Hindlimb muscle (tissue), 1 donor: ENCODE results near the gene CAMK4. TPM values are rescaled to one million over a fixed set of nuclear protein-coding genes. Genes with fewer than 3 reads are reported as not detected.
A peak's percentile ranks its signal among the peaks of the same experiment; 100 is the strongest.
"Not testable (repeated sequence)": the region's sequence is repeated elsewhere in the genome, so short reads cannot be mapped to it uniquely, and the experiment has no call there.

Experiments used
- DNase-seq: peaks from one replicate; pipeline ENCODE4 v3.0.0-alpha.2; 2013
- polyA plus RNA-seq: library from polyadenylated mRNA; unstranded; fragments of 120-200 nt; gene quantifications from one replicate; pipeline ENCODE4 v1.2.1, GENCODE V29; 2013; ENCODE audit not compliant: insufficient read length

The CAMK4 gene
- polyA plus RNA-seq, 1 donor: 6.1 TPM

- no peak for DNase-seq
Measured at GRCh38 chr5:111385970-111386831, 162.0 kb downstream of the CAMK4 start.

GRCh38 chr5:111386832-111387162, 162.6 kb downstream of the CAMK4 start:
- no peak for DNase-seq

GRCh38 chr5:111387361-111387760, 163.2 kb downstream of the CAMK4 start:
- DNase-seq: peak; percentile 26

DNA sequence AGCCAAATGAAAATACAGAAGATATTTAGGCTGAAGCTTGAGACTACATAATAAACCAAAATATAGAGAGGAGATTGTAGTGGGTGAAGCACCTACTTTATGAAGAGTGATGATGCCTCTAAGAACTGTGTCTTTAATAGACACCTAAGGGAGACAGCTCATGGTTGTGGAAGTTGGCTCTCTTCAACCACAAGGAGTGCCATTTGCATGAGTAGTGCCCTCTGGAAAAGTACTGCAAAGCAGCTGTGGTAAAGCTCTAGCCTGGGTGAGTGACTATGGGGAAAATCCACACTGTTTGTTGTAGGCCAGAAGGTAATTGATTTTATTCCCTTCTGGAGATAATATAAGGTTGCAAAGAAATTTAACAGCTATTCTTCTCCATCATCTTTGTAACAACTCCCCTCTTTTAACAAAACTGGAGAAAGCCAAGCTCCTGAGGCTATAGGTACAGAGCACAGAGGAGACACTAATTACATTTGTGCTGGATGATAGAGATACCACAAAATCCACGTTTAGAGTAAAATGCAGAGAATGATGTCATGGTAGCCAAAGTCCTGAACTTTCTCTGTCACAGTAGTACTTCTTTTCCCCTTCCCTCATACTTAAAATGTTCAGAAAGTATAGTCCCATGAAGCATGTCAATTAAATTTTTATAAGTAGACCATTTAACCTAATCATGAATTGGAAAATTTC, 165.4 kb downstream of the CAMK4 start:
- no peak for DNase-seq

GRCh38 chr5:111392181-111392580, 168.0 kb downstream of the CAMK4 start:
- DNase-seq: no peak

DNA sequence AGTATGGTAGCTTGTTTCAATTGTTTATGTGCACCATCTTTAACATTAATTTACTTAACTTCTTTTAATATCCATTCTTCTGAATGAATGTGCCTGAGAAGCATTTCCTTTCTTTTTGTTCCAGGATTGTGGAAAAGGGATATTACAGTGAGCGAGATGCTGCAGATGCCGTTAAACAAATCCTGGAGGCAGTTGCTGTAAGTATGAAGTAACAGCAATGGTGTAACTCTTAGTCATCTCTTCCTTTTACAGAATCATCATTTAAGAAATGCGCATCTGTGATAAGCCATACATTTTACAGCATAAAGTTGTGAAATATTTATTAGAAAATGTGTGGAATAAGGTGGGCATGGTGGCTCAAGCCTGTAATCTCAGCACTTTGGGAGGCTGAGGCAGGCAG, 170.4 kb downstream of the CAMK4 start:
- DNase-seq: no peak

DNA sequence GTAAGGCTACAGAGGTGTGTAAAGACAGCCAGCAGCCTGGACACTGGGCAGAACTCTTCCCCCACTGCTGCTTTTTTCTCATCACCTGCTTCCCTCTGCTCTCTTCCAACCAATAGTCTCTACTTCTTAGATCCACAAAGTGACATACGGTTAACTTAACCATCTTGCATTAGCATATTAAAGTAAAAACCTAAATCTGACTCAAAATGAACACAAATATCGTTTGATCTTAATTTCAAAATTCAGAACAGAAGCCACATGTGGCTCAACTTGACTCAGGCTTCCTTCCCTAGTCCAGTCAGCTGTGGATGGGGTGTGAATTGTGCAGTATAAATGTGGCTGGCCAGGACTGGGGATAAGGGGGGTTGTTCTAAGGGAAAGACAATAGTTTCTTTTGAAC, 173.8 kb downstream of the CAMK4 start:
- DNase-seq: no peak

- DNase-seq: no peak
Measured at GRCh38 chr5:111399113-111399512, 174.9 kb downstream of the CAMK4 start.

DNA sequence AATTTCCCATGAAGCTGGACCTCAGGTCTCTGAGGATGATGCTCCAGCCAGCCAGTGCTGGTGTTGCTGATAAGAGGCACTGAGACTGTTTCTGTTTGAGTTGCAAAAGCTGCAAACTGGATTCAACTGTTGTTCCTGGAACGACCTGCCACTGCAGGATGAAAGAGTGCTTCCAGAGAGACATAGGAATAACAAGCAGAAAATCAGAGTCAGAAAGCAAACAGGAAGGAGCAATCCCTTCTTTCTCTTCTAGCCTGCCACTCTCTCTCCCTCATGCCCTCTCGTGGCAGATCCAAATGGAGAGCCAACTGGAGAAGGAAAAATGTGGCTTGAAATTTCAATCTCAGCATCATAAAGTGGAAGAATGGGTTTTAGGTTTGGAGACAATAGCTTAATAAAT, 177.7 kb downstream of the CAMK4 start:
- DNase-seq: no peak

DNA sequence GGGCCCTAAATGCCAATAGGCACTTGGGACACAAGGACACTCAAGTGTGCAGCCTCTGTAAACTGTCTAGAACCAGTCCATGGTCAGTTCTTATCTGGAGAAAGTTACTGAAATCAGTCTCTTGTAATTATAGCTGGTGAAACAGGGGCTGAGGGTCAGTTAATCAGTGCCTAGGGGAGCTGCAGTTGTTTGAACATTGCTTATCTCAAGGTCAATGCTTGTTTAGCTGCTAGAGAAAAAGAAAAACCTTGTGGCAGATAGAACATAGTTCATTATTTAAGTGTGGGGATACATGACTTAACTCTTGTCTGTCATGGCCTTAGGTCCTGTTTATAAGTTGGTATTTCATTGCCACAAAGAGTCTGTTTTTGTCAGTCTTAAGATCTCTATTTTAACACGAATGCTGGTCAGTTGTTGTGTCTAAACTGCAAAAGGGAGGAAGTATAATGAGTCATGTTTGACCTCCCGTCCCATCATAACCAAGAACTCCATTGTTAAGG, 180.1 kb downstream of the CAMK4 start:
- no peak for DNase-seq

DNA sequence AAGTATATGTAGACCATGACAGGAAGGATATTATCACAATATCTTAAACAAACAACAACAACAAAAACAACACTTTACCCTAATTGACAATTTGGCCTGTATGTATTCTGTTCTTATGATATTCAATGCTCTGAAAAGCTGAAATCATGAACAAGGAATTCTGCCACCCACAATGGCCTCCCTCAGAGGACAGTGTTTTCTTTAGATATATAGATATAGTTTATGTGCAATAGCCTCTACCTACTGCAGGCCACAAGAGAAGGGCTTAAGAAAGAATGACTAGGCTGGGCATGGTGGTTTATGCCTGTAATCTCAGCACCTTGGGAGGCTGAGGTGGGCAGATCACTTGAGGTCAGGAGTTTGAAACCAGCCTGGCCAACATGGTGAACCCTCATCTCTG, 183.4 kb downstream of the CAMK4 start:
- no peak for DNase-seq

DNA sequence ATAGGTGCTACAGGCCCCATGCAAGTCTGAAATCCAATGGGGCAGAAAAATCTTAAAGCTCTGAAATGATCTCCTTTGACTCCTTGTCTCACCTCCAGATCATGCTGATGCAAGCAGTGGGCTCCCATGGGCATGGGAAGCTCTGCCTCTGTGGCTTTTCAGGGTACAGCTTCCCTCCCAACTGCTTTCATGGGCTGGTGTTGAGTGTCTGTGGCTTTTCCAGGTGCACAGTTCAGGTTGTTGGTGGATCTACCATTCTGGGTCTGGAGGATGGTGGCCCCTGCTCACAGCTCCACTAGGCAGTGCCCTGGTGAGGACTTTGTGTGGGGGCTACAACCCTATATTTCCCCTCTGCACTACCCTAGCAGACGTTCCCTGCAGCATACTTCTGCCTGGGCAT, 184.6 kb downstream of the CAMK4 start:
- no peak for DNase-seq

- not testable (repeated sequence) for DNase-seq
Measured at GRCh38 chr5:111409266-111409665, 185.1 kb downstream of the CAMK4 start.

DNA sequence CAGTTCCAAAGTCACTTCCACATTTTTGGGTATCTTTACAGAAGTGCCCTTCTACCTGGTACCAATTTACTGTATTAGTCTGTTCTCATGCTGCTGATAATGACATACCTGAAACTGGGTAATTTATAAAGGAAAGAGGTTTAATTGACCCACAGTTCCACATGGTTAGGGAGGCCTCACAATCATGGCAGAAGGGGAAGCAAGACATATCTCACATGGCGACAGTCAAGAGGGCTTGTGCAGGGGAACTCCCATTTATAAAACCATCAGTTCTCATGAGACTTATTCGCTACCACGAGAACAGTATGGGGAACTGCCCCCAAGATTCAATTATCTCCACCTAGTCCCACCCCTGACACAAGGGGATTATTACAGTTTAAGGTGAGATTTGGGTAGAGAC, 185.9 kb downstream of the CAMK4 start:
- not testable (repeated sequence) for DNase-seq

- no peak for DNase-seq
Measured at GRCh38 chr5:111411301-111411700, 187.1 kb downstream of the CAMK4 start.

DNA sequence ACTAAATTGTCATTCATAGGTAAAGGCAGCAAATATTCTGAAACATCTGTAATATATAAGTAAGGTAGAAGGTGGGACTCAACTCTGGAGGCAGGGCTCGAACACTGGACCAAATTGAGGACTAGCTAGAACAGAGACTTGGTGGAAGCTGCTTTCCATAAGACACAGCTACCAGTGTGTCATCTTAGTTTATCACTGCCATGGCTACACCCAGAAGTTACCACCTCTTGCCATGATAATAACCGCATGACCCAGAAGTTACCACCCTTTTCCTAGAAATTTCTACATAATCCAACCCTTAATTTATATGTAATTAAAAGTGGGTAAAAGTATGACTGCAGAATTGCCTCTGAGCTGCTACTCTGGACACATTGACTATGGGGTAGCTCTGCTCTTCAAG, 188.4 kb downstream of the CAMK4 start:
- DNase-seq: no peak

DNA sequence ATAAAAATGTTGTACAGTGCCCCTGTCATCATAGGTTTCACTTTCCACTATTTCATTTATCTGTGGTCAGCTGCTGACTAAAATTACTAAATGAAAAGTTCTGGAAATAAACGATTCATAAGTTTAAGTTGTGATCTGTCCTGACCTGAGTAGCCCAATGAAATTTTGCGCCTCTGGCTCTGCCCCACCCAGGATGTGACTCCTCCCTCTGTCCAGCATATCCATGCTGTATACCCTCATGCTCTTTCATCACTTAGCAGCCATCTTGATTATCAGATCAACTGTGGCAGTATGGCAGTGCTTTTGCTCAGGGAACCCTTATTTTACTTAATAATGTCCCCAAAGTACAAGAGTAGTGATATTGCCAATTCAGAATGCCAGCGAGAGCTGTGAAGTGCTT, 190.9 kb downstream of the CAMK4 start:
- DNase-seq: no peak

GRCh38 chr5:111422245-111422644, 198.1 kb downstream of the CAMK4 start:
- DNase-seq: no peak

DNA sequence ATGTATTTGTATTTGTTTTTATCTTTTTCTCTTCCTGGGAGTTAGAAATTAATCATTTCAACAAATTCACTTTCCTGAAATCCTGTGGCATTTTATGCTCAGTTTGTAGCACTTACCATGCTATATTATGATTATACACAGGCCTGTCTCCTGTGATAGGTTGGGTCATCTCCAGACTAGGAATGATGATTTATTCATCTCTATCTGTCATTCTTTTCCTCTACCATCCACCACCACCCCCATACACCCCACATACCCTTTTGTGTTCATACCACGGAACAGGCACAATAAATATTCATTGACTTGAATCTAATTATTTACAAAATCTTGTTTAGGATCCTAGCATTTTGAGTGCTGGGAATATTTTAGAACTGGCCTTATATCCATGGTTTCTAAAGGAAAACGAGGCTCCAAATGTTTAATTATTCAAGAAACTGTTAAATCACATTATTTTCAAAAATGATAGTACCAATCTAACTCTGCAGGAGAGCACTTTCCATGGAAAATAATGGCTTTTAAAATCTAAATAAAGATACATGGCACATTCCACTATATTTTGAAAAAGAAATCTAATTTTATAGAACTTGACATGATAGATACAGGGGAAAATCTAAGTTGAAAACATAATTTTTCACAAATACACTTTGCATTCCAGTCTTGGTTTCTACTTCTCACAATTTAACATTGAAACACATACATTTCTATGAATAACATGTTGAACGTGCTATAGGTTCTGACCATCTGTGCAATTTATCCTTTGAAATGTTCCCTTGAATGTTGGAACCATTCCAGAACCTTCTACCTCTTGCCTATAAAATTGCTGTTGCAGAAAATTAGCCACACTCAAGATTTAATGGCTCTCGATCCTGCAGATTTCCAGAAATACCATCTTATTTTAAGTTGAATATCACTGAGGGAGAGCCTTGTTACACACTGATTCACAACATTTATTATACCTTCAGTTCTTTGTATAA, 198.8 kb downstream of the CAMK4 start:
- DNase-seq: no peak

DNA sequence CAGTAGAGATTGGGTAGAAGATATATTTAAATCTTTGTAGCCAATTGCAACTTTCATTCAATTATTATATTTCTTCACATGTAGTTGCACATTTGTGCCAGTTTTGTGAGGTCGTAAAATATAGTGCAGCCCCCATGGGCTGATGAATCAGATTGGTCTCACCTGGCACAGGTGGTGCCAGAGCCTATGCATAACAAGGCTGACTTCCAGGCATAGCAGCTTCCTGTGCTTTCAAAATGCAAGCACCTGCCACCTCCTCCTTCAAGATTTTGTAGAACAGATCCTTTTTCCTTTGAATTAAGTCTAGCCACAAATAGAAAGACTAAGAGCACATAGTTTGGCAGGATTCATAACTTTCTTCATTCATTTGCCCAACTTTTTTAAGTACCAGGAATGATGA, 201.0 kb downstream of the CAMK4 start:
- DNase-seq: no peak

- no peak for DNase-seq
Measured at GRCh38 chr5:111427762-111428161, 203.6 kb downstream of the CAMK4 start.

DNA sequence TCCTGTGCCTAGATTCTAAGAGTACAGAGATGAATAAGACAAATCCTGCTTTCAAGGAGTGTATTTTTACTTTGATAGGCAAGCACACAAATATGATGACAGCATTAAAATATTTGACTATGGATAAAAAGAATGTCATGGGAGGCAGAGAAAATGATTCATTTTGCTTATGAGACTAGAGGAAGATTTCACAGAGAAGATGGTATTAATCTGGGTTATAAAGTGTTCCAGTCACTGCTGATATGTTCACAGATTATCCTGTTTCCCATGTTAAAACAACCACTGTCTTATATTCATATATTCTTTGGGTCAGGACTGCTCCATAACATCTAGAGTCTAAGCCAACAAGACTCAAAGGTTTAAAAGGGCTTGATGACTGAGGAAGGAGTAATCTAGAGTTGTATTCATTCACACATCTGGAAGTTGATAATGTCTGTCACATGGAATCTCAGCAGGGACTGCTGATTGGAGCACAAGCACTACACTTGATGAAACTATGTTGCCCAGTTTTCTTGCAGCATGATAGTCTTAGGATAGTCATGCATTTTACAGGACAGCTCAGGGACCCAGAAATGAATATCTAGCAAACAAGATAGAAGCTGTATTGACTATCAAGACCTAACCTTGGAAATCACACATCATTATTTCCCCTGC, 208.8 kb downstream of the CAMK4 start:
- no peak for DNase-seq
